NCI-H2029 (cell line): ENCODE results near the gene EPHB1.

ENCODE experiments used
- DNase-seq: peaks from one replicate; lab custom pipeline; 2025; lab: John Stamatoyannopoulos, UW

Gene EPHB1

GRCh38 chr3:135258916-135259315 lies 463.9 kb downstream of the EPHB1 start:
- DNase-seq, result no peak

- DNase-seq, result no peak
These were observed 465.0 kb downstream of the EPHB1 start for GRCh38 chr3:135260025-135260424.

DNA sequence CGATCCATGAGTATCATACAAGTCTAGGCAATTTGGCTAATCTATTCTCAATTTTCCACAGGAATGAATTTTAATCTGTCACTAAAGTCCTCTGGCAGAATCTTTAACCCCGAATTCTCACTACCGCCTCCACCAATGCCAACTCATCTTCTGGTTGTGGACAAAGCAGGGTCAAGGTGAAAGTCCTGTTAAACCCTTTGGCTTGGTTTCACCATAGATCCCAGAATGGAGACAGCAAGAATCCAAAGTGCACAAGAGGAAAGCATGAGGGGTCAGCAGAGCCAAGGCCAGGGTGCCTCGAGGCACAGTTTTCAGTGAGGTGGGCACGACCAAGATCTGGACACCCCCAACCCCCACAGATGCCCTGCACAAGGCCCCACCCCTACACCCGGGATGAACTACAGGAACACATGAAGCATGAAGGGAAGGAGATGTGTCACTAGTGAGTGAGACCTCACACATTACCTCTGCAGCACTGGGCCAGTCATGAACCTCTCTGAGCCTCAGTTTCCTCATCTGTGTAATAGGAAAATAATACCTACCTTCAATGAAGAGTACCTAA lies 466.2 kb downstream of the EPHB1 start:
- no peak for DNase-seq

- no peak for DNase-seq
These were observed 466.9 kb downstream of the EPHB1 start for GRCh38 chr3:135261916-135262315.

DNA sequence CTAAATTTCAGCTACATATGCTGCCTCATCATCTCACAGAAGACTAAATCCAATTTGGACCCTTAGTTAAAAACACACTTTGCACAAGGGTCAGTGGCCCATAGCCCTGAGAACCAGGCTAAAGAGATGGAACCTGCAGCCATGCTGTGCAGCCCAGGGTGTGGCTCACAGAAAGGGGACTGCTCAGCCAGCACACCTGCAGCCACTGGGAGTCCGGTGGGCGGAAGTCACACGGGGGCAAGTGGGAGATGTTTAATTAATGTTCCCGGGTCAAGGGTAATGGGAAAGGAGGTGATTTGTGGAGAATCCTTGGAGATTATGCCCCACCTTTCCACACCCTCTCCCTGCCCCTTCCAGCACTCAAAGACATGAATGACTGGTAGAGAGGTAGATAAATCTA lies 467.4 kb downstream of the EPHB1 start:
- no peak for DNase-seq

GRCh38 chr3:135263331-135263730 lies 468.3 kb downstream of the EPHB1 start:
- no peak for DNase-seq

DNA sequence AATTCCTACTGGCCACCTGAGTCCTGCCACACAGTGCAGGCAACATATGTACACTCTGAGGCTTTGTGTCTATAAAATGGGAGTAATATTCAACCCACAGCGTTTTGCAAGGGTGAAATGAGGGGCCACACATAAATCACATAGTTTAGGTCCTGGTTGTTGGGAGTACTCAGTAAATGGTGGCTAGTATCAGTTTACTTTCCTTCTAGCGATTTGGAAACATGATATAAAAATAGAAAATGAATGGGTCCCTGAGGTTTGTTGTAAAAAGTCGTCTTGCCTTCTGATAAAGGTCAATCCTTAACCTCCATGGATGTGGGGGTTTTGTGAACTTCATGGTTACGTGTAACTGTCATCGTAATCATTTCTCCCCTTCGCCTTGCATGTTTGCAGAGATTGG lies 472.4 kb downstream of the EPHB1 start:
- DNase-seq, result no peak

- no peak for DNase-seq
These were observed 474.0 kb downstream of the EPHB1 start for GRCh38 chr3:135268941-135269532.

DNA sequence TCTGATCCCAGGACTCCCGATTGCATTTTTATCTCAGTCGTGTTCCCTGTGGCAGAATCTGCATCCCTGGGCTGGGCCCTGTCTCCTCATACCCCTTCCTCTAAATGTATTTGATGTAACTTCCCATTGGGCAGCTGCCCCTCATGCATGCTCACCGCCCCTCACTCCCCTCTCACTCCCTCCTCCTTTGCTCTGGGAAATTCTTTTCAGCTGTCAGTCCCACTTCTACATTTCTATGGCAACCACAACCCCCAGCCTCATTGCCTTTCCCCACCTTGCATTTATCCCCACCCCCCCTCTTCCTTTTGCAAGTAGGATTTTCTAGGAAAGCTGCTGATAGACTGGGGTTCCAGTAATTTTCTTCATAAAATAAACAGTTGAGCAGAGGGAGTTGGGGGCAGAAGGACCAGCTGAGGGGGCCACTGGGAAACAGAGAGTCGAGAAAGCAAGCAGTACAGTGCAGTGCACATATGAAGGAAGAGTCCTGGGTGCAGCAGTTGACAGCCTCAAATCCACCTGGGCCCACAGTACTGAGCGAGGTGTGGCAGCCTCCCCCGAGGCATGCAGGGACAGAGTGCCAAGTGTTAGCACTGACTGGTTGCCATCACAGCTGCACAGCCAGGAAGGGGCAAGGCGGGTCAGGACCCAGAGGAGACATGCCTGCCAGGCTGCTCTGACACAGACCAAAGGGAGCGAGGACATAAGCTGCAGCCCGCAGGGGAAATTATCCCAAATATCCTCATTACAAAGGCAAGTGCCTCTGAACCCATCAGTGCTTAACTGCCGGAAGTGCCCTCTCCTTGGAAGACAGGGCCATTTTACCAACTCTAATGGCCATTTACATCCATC lies 476.3 kb downstream of the EPHB1 start:
- DNase-seq, result peak; percentile 90

DNA sequence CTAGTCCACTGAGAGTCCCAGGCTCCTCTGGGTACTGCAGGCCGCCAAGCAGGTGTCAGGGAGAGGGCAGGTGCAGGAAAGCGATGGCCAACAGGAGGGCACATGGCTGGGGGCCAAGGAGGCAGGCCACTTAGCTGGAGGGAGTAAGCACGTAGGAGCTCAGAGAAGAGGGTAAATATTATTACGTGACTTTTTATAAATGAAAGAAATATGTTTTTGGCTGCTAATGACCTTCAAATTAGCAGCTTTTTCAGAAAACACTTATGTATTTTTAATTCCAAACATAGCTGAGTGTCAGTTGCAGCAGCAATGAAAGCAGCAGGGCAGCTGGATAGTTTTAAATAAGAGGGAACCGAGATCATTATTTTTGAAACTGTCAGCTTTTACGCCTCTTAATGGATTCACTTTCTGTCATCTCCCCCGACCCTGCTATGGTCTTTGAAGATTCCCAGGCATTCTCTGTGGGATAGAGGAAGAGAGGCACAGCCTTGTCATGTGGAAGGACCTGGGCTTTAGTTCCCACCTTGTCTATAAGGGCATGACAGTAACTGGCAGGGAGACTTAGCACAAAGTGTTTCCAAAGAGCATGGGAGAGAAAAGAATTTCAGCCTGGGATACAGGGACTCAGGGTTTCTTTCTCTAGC lies 477.1 kb downstream of the EPHB1 start:
- DNase-seq, result no peak

DNA sequence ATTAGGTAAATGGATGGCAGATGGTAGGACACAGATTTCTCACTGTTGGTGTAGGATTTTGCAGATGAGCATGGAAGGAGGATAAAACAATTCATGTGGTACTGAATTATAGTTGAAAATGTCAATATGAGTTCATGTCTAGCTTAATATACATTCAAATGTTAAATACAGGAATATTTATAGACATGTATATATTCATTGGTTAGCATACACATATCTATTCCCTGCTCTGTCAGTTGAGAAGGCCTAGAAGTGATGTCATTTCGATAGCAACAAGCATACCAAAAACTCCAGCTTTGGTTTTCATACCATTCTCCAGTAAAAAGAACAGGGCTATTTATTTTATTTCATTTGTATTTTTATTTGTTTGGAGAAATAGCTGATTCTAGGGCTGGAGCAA lies 497.1 kb downstream of the EPHB1 start:
- no peak for DNase-seq

DNA sequence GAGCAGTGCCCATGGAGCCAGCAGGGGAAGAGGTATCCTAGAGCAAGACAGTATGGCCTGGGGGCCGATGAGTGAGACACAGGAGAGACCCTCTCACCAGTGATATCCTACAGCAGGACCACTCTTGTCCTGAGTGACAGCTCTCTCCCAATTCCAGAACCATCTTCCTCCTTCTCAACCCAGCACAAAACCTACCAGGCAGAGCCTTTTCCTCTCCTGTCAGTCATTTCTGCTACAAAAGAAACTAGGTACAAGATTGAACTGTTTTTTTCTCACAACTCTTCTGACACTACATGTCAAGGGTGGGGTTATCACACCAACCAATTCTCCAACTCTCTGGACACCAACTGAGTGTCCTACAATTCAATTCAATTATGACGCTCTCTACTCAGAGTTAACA lies 506.6 kb downstream of the EPHB1 start:
- no peak for DNase-seq

- no peak for DNase-seq
These were observed 509.3 kb downstream of the EPHB1 start for GRCh38 chr3:135304378-135304777.
